IMR-90 (cell line): Measurements from ENCODE around the gene DCC. TPM values are rescaled to one million over a fixed set of nuclear protein-coding genes. Genes with fewer than 3 reads are reported as not detected.

Experiments
- ATAC-seq: fragments of 200-7000 bp; cut with Tn5 transposase; 2 replicates; pipeline ENCODE4 v1.9.1; 2020; ENCODE audit warnings: low read depth, mild to moderate bottlenecking, moderate library complexity
- BruUV-seq: library from RNA; stranded (reverse); fragments of 400-500 nt; replicated peaks from 2 replicates; lab custom pipeline; 2021; lab: Mats Ljungman, UMichigan
- CTCF ChIA-PET: fragments of 300-600 bp; formaldehyde crosslinking; extraction: SDS; loops from one replicate; lab custom pipeline; 2021; ENCODE audit warnings: antibody characterized with exemption; lab: Yijun Ruan, JAX
- POLR2A ChIA-PET: fragments of 300-600 bp; sonication (Branson Sonifier 250); formaldehyde crosslinking; loops from one replicate; lab custom pipeline; 2022; ENCODE audit warnings: antibody characterized with exemption; ENCODE audit not compliant: unreplicated experiment; lab: Charles Lee
- DNase-seq: peaks from one replicate; pipeline ENCODE4 v3.0.0; 2013
- H2AFZ ChIP-seq: replicated peaks from 2 replicates; pipeline ENCODE3; 2013; ENCODE audit warnings: low read length, mild to moderate bottlenecking; ENCODE audit not compliant: poor library complexity
- H2AK5ac ChIP-seq: 2 replicates; pipeline ENCODE4 v1.6.1; 2013; ENCODE audit warnings: low read depth, low read length, inconsistent platforms
- H2AK9ac ChIP-seq: replicated peaks from 2 replicates; pipeline ENCODE3; 2013; ENCODE audit warnings: mild to moderate bottlenecking, low read depth, low read length, moderate library complexity; ENCODE audit not compliant: poor library complexity
- H2BK120ac ChIP-seq: 2 replicates; pipeline ENCODE4 v1.6.1; 2013; ENCODE audit warnings: low read depth, low read length, inconsistent platforms
- H2BK15ac ChIP-seq: 3 replicates; pipeline ENCODE4 v1.6.1; 2013; ENCODE audit warnings: low read depth, low read length, inconsistent platforms
- H2BK20ac ChIP-seq: 2 replicates; pipeline ENCODE4 v1.6.1; 2013; ENCODE audit warnings: low read depth, mild to moderate bottlenecking, inconsistent platforms, low read length, moderate library complexity
- H2BK5ac ChIP-seq: 2 replicates; pipeline ENCODE4 v1.6.1; 2013; ENCODE audit warnings: mild to moderate bottlenecking, low read depth, low read length, inconsistent platforms; ENCODE audit not compliant: poor library complexity, severe bottlenecking
- H3K14ac ChIP-seq: replicated peaks from 2 replicates; pipeline ENCODE4 v1.6.1; 2013; ENCODE audit warnings: low read depth, low read length, inconsistent platforms
- H3K18ac ChIP-seq: 2 replicates; pipeline ENCODE4 v1.6.1; 2013; ENCODE audit warnings: low read depth, low read length, control low read depth
- H3K23ac ChIP-seq: 2 replicates; pipeline ENCODE4 v1.6.1; 2013; ENCODE audit warnings: low read depth, low read length, inconsistent platforms
- H3K27ac ChIP-seq: 2 replicates; pipeline ENCODE4 v1.5.1; 2013; ENCODE audit warnings: mild to moderate bottlenecking, control low read depth, low read length; ENCODE audit not compliant: insufficient read depth
- H3K27me3 ChIP-seq: 2 replicates; pipeline ENCODE4 v1.6.1; 2013; ENCODE audit warnings: low read length; ENCODE audit not compliant: control insufficient read depth, insufficient read depth
- H3K36me3 ChIP-seq: 2 replicates; pipeline ENCODE4 v1.6.1; 2013; ENCODE audit warnings: low read length, mixed read lengths; ENCODE audit not compliant: control insufficient read depth, insufficient read depth
- H3K4ac ChIP-seq: 2 replicates; pipeline ENCODE4 v1.6.1; 2013; ENCODE audit warnings: low read depth, low read length, inconsistent platforms
- H3K4me1 ChIP-seq: 2 replicates; pipeline ENCODE4 v1.6.1; 2013; ENCODE audit warnings: low read length, mixed read lengths; ENCODE audit not compliant: control insufficient read depth, insufficient read depth
- H3K4me2 ChIP-seq: 2 replicates; pipeline ENCODE4 v1.6.1; 2013; ENCODE audit warnings: low read depth, mild to moderate bottlenecking, control low read depth, low read length, moderate library complexity
- H3K4me3 ChIP-seq: 2 replicates; pipeline ENCODE4 v1.5.1; 2013; ENCODE audit warnings: low read depth, mild to moderate bottlenecking, control low read depth, low read length, moderate library complexity; ENCODE audit not compliant: insufficient read depth
- H3K56ac ChIP-seq: 2 replicates; pipeline ENCODE4 v1.6.1; 2013; ENCODE audit warnings: low read length, inconsistent platforms; ENCODE audit not compliant: insufficient read depth; ENCODE audit errors: extremely low read depth
- H3K79me1 ChIP-seq, 2 experiments: 2 replicates each; pipeline ENCODE4 v1.6.1; 2013; ENCODE audit warnings: low read length in 2 of 2, inconsistent platforms in 1 of 2, low read depth in 1 of 2
- H3K9ac ChIP-seq: 2 replicates; pipeline ENCODE4 v1.6.1; 2013; ENCODE audit warnings: low read depth, low read length, control low read depth
- H3K9me1 ChIP-seq: 2 replicates; pipeline ENCODE4 v1.6.1; 2013; ENCODE audit warnings: low read length, inconsistent platforms; ENCODE audit not compliant: insufficient read depth
- H3K9me3 ChIP-seq: 2 replicates; pipeline ENCODE4 v1.6.1; 2013; ENCODE audit warnings: low read length; ENCODE audit not compliant: control insufficient read depth, insufficient read depth
- H4K20me1 ChIP-seq: 2 replicates; pipeline ENCODE4 v1.6.1; 2013; ENCODE audit warnings: low read length, inconsistent platforms; ENCODE audit not compliant: insufficient read depth
- H4K5ac ChIP-seq: 2 replicates; pipeline ENCODE4 v1.6.1; 2013; ENCODE audit warnings: mild to moderate bottlenecking, low read depth, low read length, control low read depth
- H4K8ac ChIP-seq, 2 experiments: 2 replicates each; pipeline ENCODE4 v1.6.1; 2013; ENCODE audit warnings: low read depth in 2 of 2, low read length in 2 of 2, control low read depth in 1 of 2, inconsistent platforms in 1 of 2
- H4K91ac ChIP-seq: 2 replicates; pipeline ENCODE4 v1.6.1; 2013; ENCODE audit warnings: low read depth, low read length, inconsistent platforms; ENCODE audit not compliant: insufficient read depth
- CEBPB ChIP-seq: IDR thresholded peaks from 2 replicates; pipeline ENCODE4 v1.6.1; 2012; ENCODE audit warnings: low read depth, low read length, improper control_type of control experiment
- CHD1 ChIP-seq: IDR thresholded peaks from 2 replicates; pipeline ENCODE4 v1.6.1; 2012; ENCODE audit warnings: low read depth, low read length, improper control_type of control experiment
- FOS ChIP-seq: fragments of 150-350 bp; IDR thresholded peaks from 2 replicates; pipeline ENCODE4 v1.6.1; 2016; ENCODE audit warnings: low read depth, low read length
- MAFK ChIP-seq: IDR thresholded peaks from 2 replicates; pipeline ENCODE4 v1.6.1; 2012; ENCODE audit warnings: low read depth, low read length, improper control_type of control experiment
- MAZ ChIP-seq: IDR thresholded peaks from 2 replicates; pipeline ENCODE4 v1.6.1; 2012; ENCODE audit warnings: low read depth, mild to moderate bottlenecking, low read length, improper control_type of control experiment, moderate library complexity, borderline replicate concordance
- MXI1 ChIP-seq: IDR thresholded peaks from 2 replicates; pipeline ENCODE4 v1.6.1; 2012; ENCODE audit warnings: low read depth, mild to moderate bottlenecking, low read length, moderate library complexity, borderline replicate concordance
- POLR2A ChIP-seq: IDR thresholded peaks from 2 replicates; pipeline ENCODE4 v1.6.1; 2012; ENCODE audit warnings: mild to moderate bottlenecking, low read depth, low read length
- RAD21 ChIP-seq: IDR thresholded peaks from 2 replicates; pipeline ENCODE4 v1.6.1; 2012; ENCODE audit warnings: low read length, improper control_type of control experiment
- RCOR1 ChIP-seq: IDR thresholded peaks from 2 replicates; pipeline ENCODE4 v1.6.1; 2012; ENCODE audit warnings: mild to moderate bottlenecking, low read length, improper control_type of control experiment; ENCODE audit not compliant: insufficient replicate concordance
- RFX5 ChIP-seq: IDR thresholded peaks from 2 replicates; pipeline ENCODE4 v1.8.0; 2012; ENCODE audit warnings: low read depth, mild to moderate bottlenecking, low read length, moderate library complexity
- WGBS, 2 experiments: methylation state at CpG; one replicate each; pipeline versions ENCODE4 v1.1.5 to v1.1.7; 2013; ENCODE audit warnings: missing lambda C conversion rate in 2 of 2; ENCODE audit not compliant: insufficient read length in 1 of 2; ENCODE audit errors: extremely low coverage in 2 of 2; 5-methylcytosine and 5-hydroxymethylcytosine counted together
- dilution Hi-C: fragments of 300-500 bp; cut with HindIII; formaldehyde crosslinking; loops from one replicate; pipeline ENCODE4 v1.14.3; 2018; ENCODE audit warnings: low sequenced_read_pairs; ENCODE audit not compliant: unreplicated experiment
- in situ Hi-C: fragments of 300-500 bp; cut with MboI; formaldehyde crosslinking; loops from 3 replicates; pipeline ENCODE4 v1.14.3; 2019; ENCODE audit warnings: low sequenced_read_pairs, inconsistent platforms, mixed read lengths
- intact Hi-C: fragments of 100-400 bp; cut with micrococcal nuclease; formaldehyde crosslinking; loops from 2 replicates; pipeline ENCODE4 v1.10.0; 2022
- polyA plus RNA-seq, 3 experiments: library from polyadenylated mRNA; depleted of rRNA; stranded (reverse); fragments of >200 nt; gene quantifications; 2 replicates each; pipeline ENCODE4 v1.2.3, GENCODE V29; 2012; ENCODE audit warnings: low replicate concordance in 1 of 3
- total RNA-seq: library from RNA; depleted of rRNA; stranded (reverse); fragments of >200 nt; gene quantifications from 2 replicates; pipeline ENCODE4 v1.2.3, GENCODE V29; 2012
- TF ChIP-seq, protein P1 (sequence below): fragments of 150-350 bp; IDR thresholded peaks from 2 replicates; pipeline ENCODE4 v1.6.1; 2016; ENCODE audit warnings: low read depth, mild to moderate bottlenecking, low read length, moderate library complexity, borderline replicate concordance

The DCC gene
- total and polyA plus RNA-seq, 2 of the 4 experiments (the other 2 are of a cell fraction), result 0.31 to 0.54 TPM

- Histone ChIP-seq H3K79me1 (no peaks in the 10 kb centered on the region), H2BK20ac (no peak overlapping the region), H2AK9ac (no peak overlapping the region), H3K4me3 (no peak overlapping the region), H4K91ac (no peak overlapping the region), H3K9me3 (peaks cover 2% of the 10 kb centered on the region; the same call in 1 of the 2 replicates), H3K56ac (no peak overlapping the region), H2BK5ac (no peak overlapping the region), H3K23ac (no peak overlapping the region), H4K5ac (no peak overlapping the region), H3K36me3 (no peaks in the 10 kb centered on the region), H3K9ac (no peak overlapping the region), H3K27me3 (no peaks in the 10 kb centered on the region), H3K4me1 (no peaks in the 10 kb centered on the region), H3K4ac (no peak overlapping the region), H4K20me1 (no peaks in the 10 kb centered on the region), H3K9me1 (no peaks in the 10 kb centered on the region), H2AFZ (no peak overlapping the region), H3K14ac (no peak overlapping the region), H2BK120ac (no peak overlapping the region), H3K18ac (no peak overlapping the region), H3K27ac (no peak overlapping the region), H2AK5ac (no peak overlapping the region), H3K4me2 (no peak overlapping the region), H2BK15ac (no peak overlapping the region), H4K8ac (no peak overlapping the region)
- no peak for ATAC-seq
- TF ChIP-seq MAZ (no peak), MAFK (no peak), MXI1 (no peak), FOS (no peak), CEBPB (no peak), RAD21 (no peak), RCOR1 (no peak), POLR2A (no peak), CHD1 (no peak), RFX5 (no peak)
- TF ChIP-seq, protein P1, sequence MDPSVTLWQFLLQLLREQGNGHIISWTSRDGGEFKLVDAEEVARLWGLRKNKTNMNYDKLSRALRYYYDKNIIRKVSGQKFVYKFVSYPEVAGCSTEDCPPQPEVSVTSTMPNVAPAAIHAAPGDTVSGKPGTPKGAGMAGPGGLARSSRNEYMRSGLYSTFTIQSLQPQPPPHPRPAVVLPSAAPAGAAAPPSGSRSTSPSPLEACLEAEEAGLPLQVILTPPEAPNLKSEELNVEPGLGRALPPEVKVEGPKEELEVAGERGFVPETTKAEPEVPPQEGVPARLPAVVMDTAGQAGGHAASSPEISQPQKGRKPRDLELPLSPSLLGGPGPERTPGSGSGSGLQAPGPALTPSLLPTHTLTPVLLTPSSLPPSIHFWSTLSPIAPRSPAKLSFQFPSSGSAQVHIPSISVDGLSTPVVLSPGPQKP, result no peak
- intact Hi-C loops, result no loop called here
- dilution Hi-C loops, result no loop called here
- in situ Hi-C loops, result no loop called here
- whole genome bisulfite sequencing, 2 experiments, result no CpG with 5 or more reads among the region's 2 CpGs
- ChIA-PET POLR2A (no interaction called here), CTCF (no interaction called here)
- DNase-seq, result no peak
- BruUV-seq, result no TSS peak
Observed at GRCh38 chr18:53018791-53019190, 678.8 kb downstream of the DCC start.
